Astrocyte (in vitro differentiated cells and primary cell): ENCODE data around the gene CCDC63. TPM values are rescaled to one million over a fixed set of nuclear protein-coding genes. Genes with fewer than 3 reads are reported as not detected.

Source experiments
- DNase-seq: peaks from one replicate; pipeline ENCODE4 v3.0.0-alpha.2; 2010; ENCODE audit warnings: low read depth
- FAIRE-seq: peaks from 2 replicates; lab custom pipeline; 2011; peaks lifted over from hg19 to GRCh38; lab: Jason Lieb, UNC
- H2AFZ ChIP-seq: 2 replicates; pipeline ENCODE4 v1.6.0; 2012; ENCODE audit warnings: low read depth, low read length, inconsistent platforms
- H3K27ac ChIP-seq: 2 replicates; pipeline ENCODE4 v1.5.1; 2011; ENCODE audit warnings: low read depth, low read length, inconsistent platforms
- H3K27me3 ChIP-seq: 2 replicates; pipeline ENCODE4 v1.6.0; 2011; ENCODE audit warnings: low read length, inconsistent platforms; ENCODE audit not compliant: insufficient read depth
- H3K36me3 ChIP-seq: 2 replicates; pipeline ENCODE4 v1.5.1; 2011; ENCODE audit warnings: low read length, inconsistent platforms; ENCODE audit not compliant: insufficient read depth
- H3K4me1 ChIP-seq: 2 replicates; pipeline ENCODE4 v1.5.1; 2011; ENCODE audit warnings: low read length, inconsistent platforms; ENCODE audit not compliant: insufficient read depth
- H3K4me2 ChIP-seq: 2 replicates; pipeline ENCODE4 v1.6.0; 2012; ENCODE audit warnings: low read length, inconsistent platforms
- H3K4me3 ChIP-seq: 2 replicates; pipeline ENCODE4 v1.5.1; 2011; ENCODE audit warnings: low read depth, mild to moderate bottlenecking, low read length, inconsistent platforms; ENCODE audit not compliant: insufficient read depth
- H3K79me2 ChIP-seq: 2 replicates; pipeline ENCODE4 v1.6.0; 2012; ENCODE audit warnings: mild to moderate bottlenecking, low read length, inconsistent platforms; ENCODE audit not compliant: insufficient read depth
- H3K9ac ChIP-seq: 2 replicates; pipeline ENCODE4 v1.6.0; 2012; ENCODE audit warnings: mild to moderate bottlenecking, low read length, inconsistent platforms
- H3K9me3 ChIP-seq: 2 replicates; pipeline ENCODE4 v1.5.1; 2012; ENCODE audit warnings: low read depth, mild to moderate bottlenecking, low read length, inconsistent platforms; ENCODE audit not compliant: insufficient read depth
- H4K20me1 ChIP-seq: 2 replicates; pipeline ENCODE4 v1.6.0; 2012; ENCODE audit warnings: low read length, inconsistent platforms; ENCODE audit not compliant: insufficient read depth
- H3K27ac Mint-ChIP-seq: one replicate; pipeline ENCODE4 v1.8.0; 2021; ENCODE audit warnings: mild to moderate bottlenecking, mixed read lengths; ENCODE audit not compliant: unreplicated experiment
- H3K27me3 Mint-ChIP-seq: one replicate; pipeline ENCODE4 v1.8.0; 2021; ENCODE audit warnings: low read depth, mixed read lengths; ENCODE audit not compliant: unreplicated experiment
- H3K36me3 Mint-ChIP-seq: one replicate; pipeline ENCODE4 v1.8.0; 2021; ENCODE audit warnings: low read depth, mixed read lengths; ENCODE audit not compliant: unreplicated experiment
- H3K4me1 Mint-ChIP-seq: one replicate; pipeline ENCODE4 v1.8.0; 2021; ENCODE audit warnings: low read depth, mixed read lengths; ENCODE audit not compliant: unreplicated experiment
- H3K4me3 Mint-ChIP-seq: one replicate; pipeline ENCODE4 v1.8.0; 2021; ENCODE audit warnings: mild to moderate bottlenecking, moderate library complexity, mixed read lengths; ENCODE audit not compliant: unreplicated experiment
- H3K9me3 Mint-ChIP-seq: one replicate; pipeline ENCODE4 v1.8.0; 2021; ENCODE audit warnings: mild to moderate bottlenecking, mixed read lengths; ENCODE audit not compliant: unreplicated experiment
- EZH2 ChIP-seq: IDR thresholded peaks from 2 replicates; pipeline ENCODE4 v1.6.1; 2012; ENCODE audit warnings: mild to moderate bottlenecking, low read length, inconsistent platforms; ENCODE audit not compliant: insufficient read depth
- total RNA-seq: library from RNA; stranded (reverse); gene quantifications from 2 replicates; pipeline ENCODE4 v1.2.1, GENCODE V29; 2021
- TF ChIP-seq, protein P1 (sequence below): IDR thresholded peaks from 2 replicates; pipeline ENCODE4 v1.5.1; 2011; ENCODE audit warnings: low read depth, mild to moderate bottlenecking, inconsistent platforms, low read length, moderate library complexity; ENCODE audit not compliant: insufficient read depth

Gene CCDC63
- total RNA-seq, 1 donor from 2014 or later, result 0.30 TPM

DNA sequence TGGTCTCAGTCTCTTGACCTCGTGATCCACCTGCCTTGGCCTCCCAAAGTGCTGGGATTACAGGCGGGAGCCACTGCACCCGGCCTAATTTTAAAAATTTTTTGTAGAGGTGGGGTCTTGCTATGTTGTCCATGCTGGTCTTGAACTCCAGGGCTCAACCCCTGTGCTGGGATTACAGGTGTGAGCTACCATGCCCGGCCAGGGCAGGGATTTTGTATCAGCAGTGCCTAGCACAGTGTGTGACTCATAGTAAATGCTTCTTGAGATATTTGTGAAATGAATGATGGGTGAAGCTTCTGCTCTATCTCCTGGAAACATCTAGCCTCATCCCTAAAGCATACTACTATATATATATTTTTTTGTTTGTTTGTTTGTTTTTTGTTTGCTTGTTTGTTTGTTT is 36.5 kb downstream of the CCDC63 start:
- peaks cover 3% of the 10 kb centered on the region for H3K9me3 Mint-ChIP-seq
- Histone ChIP-seq H3K9me3 (no peaks in the 10 kb centered on the region), H3K27me3 (no peaks in the 10 kb centered on the region), H3K9ac (no peak overlapping the region), H3K27ac (no peak overlapping the region), H2AFZ (no peak overlapping the region), H3K36me3 (no peaks in the 10 kb centered on the region), H3K79me2 (no peaks in the 10 kb centered on the region), H3K4me1 (no peaks in the 10 kb centered on the region), H3K4me3 (no peak overlapping the region), H4K20me1 (no peaks in the 10 kb centered on the region), H3K4me2 (no peak overlapping the region)
- no peak overlapping the region for H3K27ac Mint-ChIP-seq
- FAIRE-seq (no peak), DNase-seq (no peak)
- H3K27me3 Mint-ChIP-seq, result peaks cover 15% of the 10 kb centered on the region
- TF ChIP-seq EZH2, result no peak
- TF ChIP-seq, protein P1, sequence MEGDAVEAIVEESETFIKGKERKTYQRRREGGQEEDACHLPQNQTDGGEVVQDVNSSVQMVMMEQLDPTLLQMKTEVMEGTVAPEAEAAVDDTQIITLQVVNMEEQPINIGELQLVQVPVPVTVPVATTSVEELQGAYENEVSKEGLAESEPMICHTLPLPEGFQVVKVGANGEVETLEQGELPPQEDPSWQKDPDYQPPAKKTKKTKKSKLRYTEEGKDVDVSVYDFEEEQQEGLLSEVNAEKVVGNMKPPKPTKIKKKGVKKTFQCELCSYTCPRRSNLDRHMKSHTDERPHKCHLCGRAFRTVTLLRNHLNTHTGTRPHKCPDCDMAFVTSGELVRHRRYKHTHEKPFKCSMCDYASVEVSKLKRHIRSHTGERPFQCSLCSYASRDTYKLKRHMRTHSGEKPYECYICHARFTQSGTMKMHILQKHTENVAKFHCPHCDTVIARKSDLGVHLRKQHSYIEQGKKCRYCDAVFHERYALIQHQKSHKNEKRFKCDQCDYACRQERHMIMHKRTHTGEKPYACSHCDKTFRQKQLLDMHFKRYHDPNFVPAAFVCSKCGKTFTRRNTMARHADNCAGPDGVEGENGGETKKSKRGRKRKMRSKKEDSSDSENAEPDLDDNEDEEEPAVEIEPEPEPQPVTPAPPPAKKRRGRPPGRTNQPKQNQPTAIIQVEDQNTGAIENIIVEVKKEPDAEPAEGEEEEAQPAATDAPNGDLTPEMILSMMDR, result no peak
- no peaks in the 10 kb centered on the region for H3K4me1 Mint-ChIP-seq
- H3K4me3 Mint-ChIP-seq, result no peak overlapping the region
- no peaks in the 10 kb centered on the region for H3K36me3 Mint-ChIP-seq

DNA sequence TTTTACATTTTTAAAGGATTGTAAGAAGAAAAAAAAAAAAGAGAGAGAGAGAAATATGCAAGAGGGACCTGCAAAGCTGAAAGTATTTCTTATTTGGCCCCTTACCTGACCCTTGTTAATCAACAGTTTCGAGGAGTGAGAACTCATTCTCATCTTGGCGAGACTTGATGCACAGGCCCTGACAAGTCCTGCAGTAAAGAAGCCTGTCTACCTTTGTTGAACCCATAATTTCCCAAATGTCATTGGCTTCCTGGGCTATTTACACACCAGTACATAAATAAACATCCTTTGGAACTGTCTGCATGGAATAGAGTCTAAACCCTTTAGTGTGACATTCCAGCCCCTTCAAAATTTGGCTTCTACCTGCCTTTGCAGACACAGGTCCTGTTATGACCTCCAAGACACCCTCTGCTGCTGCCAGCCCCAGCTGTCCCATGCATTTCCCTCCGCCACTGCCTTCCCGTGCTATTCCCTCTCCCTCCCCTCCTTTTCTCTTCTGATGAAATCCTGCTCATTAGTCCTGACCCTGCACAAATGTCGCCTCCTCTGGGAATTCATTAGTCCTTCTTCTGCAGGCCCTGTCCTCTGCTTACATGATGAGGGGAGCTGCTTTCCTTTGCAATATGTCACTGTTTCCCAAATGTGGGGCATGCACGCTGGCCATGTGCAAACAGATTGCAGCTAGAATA is 38.5 kb downstream of the CCDC63 start:
- H3K4me1 Mint-ChIP-seq, result no peaks in the 10 kb centered on the region
- Histone ChIP-seq H3K4me2 (no peak overlapping the region), H3K9ac (no peak overlapping the region), H3K4me3 (no peak overlapping the region), H3K27ac (no peak overlapping the region), H4K20me1 (no peaks in the 10 kb centered on the region), H3K4me1 (no peaks in the 10 kb centered on the region), H3K79me2 (no peaks in the 10 kb centered on the region), H3K27me3 (no peaks in the 10 kb centered on the region), H2AFZ (no peak overlapping the region), H3K9me3 (no peaks in the 10 kb centered on the region), H3K36me3 (no peaks in the 10 kb centered on the region)
- no peaks in the 10 kb centered on the region for H3K36me3 Mint-ChIP-seq
- H3K27me3 Mint-ChIP-seq, result peaks cover 10% of the 10 kb centered on the region
- DNase-seq, result no peak
- TF ChIP-seq, protein P1, result no peak
- TF ChIP-seq EZH2, result no peak
- H3K9me3 Mint-ChIP-seq, result peaks cover 3% of the 10 kb centered on the region
- no peak overlapping the region for H3K27ac Mint-ChIP-seq
- FAIRE-seq, result no peak
- no peak overlapping the region for H3K4me3 Mint-ChIP-seq
